Stimulated activated naive CD8-positive, alpha-beta T cell treated with anti-CD3 and anti-CD28 coated beads, Interleukin-15, Interleukin-2, amounts not matched to agents 100 U/mL and 50 U/mL, for 24 hours (primary cell): Measurements from ENCODE around the gene MLLT3.

Source experiments
- ATAC-seq: fragments of 150-1000 bp; cut with Tn5 transposase; one replicate; pipeline ENCODE4 v1.10.0; 2021
- DNase-seq: peaks from one replicate; pipeline ENCODE4 v3.0.0; 2021

MLLT3 gene

DNA sequence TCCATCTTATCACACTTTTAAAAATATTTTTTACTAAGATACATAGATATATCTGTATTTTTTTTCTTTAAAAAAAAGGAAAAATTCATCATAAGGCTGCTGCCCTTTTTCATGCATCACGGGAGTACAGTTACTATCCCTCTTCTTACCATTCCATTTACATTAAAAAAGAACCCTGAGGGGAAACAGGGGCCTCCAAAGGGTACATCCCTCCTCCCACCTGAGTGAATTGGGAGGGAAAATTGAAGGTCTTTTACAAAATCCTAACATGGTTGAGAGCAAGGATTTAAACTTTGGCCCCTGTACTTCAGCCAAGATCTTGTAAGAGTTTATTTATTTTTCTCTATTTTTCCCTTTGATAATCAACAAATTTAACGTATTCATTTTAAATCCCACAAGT is 319.2 kb downstream of the MLLT3 start:
- DNase-seq, result no peak
- no peak for ATAC-seq

DNA sequence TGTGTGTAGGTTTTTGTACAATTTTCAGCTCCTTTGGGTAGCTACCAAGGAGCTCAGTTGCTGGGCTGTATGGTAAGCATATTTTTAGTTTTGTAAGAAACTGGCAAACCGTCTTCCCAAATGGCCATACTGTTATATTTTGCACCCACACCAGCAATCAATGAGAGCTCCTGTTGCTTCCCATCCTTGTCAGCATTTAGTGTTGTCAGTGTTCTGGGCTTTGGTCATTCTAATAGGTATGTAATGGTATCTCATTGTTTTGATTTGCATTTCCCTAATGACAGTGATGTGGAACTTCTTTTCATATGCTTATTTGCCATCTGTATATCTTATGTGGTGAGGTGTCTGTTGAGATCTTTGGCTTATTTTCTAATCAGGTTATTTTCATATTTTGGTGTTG is 320.1 kb downstream of the MLLT3 start:
- DNase-seq (no peak), ATAC-seq (no peak)

DNA sequence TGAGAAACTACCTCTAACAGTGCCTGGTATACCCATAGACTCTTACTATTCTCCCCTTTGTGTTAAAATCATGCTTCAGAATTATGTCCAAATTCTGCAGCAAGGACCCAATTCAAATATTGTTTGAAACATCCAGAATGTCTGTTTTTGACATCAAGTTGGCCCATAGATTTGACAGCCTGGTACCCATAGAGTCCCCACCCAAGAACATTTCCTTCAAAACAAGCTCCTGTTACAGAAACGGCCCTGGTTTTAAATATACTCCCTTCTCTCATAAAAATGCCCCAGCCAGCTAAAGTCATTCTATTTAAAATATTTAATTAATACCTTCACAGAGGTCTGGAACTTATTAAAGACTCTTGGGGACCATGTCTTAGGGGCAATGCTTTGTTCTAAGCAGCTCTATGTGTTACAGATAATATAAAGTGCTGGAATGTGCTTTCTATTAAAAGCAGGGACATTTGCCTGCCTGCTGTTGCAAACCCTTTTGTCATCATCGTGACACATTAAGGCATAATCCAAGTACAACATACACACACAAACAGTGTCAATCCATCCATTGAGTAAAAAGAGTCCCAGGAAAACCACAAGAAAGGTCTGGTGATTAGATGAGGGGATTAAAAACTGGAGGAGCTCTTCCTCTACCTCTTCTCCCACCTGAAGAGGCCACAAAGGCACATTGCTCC is 321.7 kb downstream of the MLLT3 start:
- DNase-seq, result no peak
- ATAC-seq, result no peak

DNA sequence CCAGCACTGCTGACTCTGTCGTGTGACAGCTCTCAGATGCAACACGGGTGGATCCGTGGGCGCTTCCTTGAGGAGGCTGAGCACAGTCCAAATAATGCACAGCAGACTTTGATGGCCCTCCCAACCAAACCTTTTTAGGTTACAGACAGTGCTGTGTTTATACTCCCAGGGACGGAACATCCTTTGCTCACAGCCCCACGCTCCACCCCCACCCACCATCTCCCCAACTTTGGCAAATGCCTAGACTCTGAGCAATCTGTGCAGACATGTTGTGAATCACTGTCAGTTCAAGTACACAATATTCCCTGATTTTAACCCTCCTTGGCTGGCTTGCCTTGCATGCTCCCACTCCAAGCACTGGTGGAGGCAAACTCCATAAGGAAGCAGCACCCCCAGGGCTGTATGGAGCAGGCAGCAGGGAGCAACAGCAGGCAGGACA is 324.6 kb downstream of the MLLT3 start:
- no peak for DNase-seq
- no peak for ATAC-seq

DNA sequence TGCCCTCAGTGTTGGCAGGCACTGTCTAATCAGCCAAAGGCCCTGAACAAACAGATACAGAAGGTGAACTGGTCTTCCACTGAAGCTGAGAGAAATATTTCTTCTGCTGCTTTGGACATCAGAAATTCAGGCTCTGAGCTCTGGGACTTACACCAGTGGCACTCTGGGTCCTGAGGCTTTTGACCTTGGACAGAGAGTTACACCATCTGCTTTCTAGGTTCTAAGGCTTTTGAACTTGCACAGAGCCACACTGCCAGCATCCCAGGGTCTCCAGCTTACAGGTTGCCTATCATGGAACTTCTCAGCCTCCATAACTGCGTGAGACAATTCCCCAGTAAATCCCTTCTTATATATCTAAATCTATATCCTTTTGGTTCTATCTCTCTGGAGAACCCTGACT is 326.7 kb downstream of the MLLT3 start:
- DNase-seq (no peak), ATAC-seq (no peak)

DNA sequence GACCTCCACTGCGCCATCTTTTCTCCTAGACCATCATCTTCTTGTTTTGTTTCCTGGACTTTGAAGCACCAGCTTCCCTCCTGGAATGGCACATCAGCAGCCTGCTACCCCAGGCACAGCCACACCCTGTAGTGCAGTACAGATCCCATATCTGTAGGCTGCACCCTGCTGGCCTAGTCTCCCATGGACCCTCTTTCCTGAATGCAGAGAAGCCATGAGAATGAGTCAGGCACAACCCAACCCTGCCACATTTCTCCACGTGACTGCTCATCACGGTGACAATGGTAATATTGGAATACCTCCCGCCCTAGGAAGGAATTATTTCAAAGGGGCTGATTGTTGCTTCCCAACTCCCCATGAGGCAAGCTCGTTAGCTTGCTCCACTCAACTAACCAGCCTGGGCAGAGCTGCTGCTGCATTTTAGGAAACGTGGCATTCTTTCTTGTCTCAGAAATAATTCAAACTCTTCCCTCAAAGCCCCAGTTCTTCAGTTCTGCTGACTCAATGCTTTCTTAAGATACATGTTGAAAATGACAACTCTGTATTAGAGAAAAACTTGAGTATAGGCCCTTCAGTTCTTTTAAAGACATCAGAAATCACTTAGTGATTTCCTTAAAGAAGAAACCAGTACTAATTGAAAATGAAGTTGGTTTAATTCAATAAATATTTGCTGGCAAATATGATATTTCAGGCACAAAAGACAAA is 328.1 kb downstream of the MLLT3 start:
- DNase-seq, result no peak
- ATAC-seq, result no peak

DNA sequence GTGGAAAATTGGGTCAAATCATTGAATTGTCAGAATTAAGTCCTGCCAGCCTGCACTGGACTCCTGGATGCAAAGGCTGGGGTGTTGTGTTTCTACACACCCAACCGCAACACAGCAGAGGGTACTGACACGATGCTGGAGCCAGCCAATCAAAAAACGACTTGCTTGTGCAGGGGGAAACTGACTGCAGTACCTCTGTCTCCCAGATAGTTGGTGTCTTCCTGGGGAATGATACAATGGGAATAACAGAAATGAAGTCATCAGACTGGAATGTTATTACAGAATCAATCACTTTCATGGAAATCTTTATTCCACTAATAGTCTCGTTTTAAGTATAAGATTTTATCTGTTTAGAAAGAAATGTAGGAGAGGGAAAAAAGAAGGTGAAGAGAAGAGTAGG is 330.3 kb downstream of the MLLT3 start:
- no peak for ATAC-seq

More for the DNA sequence above, 330.3 kb downstream of the MLLT3 start:
- DNase-seq, result no peak
